NB4 (cell line): ENCODE data around the gene PLEKHM2.

Source experiments
- POLR2A ChIP-seq: IDR thresholded peaks from 2 replicates; pipeline ENCODE4 v1.6.1; 2011; ENCODE audit warnings: mild to moderate bottlenecking; ENCODE audit not compliant: insufficient read length; ENCODE audit errors: extremely low read depth
- TF ChIP-seq, protein P1 (sequence below): IDR thresholded peaks from one replicate; pipeline ENCODE4 v1.5.1; 2012; ENCODE audit warnings: low read depth, low read length

DNA sequence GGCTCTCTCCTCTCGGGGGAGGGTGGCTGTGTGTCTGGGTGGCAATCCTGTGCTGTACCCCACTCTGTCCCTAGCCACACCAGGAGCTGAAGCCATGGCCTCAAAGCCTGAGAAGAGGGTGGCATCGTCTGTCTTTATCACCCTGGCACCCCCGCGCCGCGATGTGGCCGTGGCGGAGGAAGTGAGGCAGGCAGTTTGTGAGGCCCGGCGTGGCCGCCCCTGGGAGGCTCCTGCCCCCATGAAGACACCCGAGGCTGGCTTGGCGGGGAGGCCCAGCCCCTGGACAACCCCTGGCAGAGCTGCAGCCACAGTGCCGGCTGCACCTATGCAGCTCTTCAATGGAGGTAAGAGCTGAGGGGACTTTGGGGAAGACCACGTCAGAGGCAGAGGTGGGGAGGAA lies 80.8 kb downstream of the PLEKHM2 start:
- no peak for TF ChIP-seq POLR2A
- TF ChIP-seq, protein P1, sequence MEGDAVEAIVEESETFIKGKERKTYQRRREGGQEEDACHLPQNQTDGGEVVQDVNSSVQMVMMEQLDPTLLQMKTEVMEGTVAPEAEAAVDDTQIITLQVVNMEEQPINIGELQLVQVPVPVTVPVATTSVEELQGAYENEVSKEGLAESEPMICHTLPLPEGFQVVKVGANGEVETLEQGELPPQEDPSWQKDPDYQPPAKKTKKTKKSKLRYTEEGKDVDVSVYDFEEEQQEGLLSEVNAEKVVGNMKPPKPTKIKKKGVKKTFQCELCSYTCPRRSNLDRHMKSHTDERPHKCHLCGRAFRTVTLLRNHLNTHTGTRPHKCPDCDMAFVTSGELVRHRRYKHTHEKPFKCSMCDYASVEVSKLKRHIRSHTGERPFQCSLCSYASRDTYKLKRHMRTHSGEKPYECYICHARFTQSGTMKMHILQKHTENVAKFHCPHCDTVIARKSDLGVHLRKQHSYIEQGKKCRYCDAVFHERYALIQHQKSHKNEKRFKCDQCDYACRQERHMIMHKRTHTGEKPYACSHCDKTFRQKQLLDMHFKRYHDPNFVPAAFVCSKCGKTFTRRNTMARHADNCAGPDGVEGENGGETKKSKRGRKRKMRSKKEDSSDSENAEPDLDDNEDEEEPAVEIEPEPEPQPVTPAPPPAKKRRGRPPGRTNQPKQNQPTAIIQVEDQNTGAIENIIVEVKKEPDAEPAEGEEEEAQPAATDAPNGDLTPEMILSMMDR = no peak
